Epithelial cell of prostate (primary cell): ENCODE data around the gene ACVR1.
"Not testable (repeated sequence)": the region's sequence is repeated elsewhere in the genome, so short reads cannot be mapped to it uniquely, and the experiment has no call there.

ENCODE experiments used
- DNase-seq: peaks from one replicate; pipeline ENCODE4 v3.0.0-alpha.2; 2011; ENCODE audit warnings: low read depth, low spot score
- H3K27ac ChIP-seq: fragments of 450-650 bp; 2 replicates; pipeline ENCODE4 v1.5.1; 2017; ENCODE audit warnings: mild to moderate bottlenecking

ACVR1 gene

GRCh38 chr2:157782057-157782845 lies 93.9 kb downstream of the ACVR1 start:
- no peak overlapping the region for H3K27ac ChIP-seq
- DNase-seq, result no peak

GRCh38 chr2:157780211-157780610 lies 95.9 kb downstream of the ACVR1 start:
- no peak for DNase-seq
- no peak overlapping the region for H3K27ac ChIP-seq

- DNase-seq, result no peak
- no peak overlapping the region for H3K27ac ChIP-seq
These were observed 96.3 kb downstream of the ACVR1 start for GRCh38 chr2:157779794-157780193.

GRCh38 chr2:157777427-157777826 lies 98.7 kb downstream of the ACVR1 start:
- DNase-seq, result no peak
- no peak overlapping the region for H3K27ac ChIP-seq

GRCh38 chr2:157771234-157771633 lies 104.9 kb downstream of the ACVR1 start:
- no peak overlapping the region for H3K27ac ChIP-seq
- DNase-seq, result no peak

- H3K27ac ChIP-seq, result no peak overlapping the region
- DNase-seq, result no peak
These were observed 106.3 kb downstream of the ACVR1 start for GRCh38 chr2:157769856-157770255.

- no peak for DNase-seq
These were observed 111.7 kb downstream of the ACVR1 start for GRCh38 chr2:157764386-157764785.

GRCh38 chr2:157761520-157761919 lies 114.6 kb downstream of the ACVR1 start:
- no peak overlapping the region for H3K27ac ChIP-seq
- no peak for DNase-seq

More at GRCh38 chr2:157764386-157764785, 111.7 kb downstream of the ACVR1 start:
- H3K27ac ChIP-seq, result no peak overlapping the region

GRCh38 chr2:157760949-157761348 lies 115.2 kb downstream of the ACVR1 start:
- no peak overlapping the region for H3K27ac ChIP-seq

GRCh38 chr2:157759855-157760254 lies 116.3 kb downstream of the ACVR1 start:
- H3K27ac ChIP-seq, result no peak overlapping the region
- DNase-seq, result no peak

More at GRCh38 chr2:157760949-157761348, 115.2 kb downstream of the ACVR1 start:
- DNase-seq, result no peak

GRCh38 chr2:157758586-157758985 lies 117.5 kb downstream of the ACVR1 start:
- H3K27ac ChIP-seq, result no peak overlapping the region
- DNase-seq, result peak; percentile 8

GRCh38 chr2:157757500-157757899 lies 118.6 kb downstream of the ACVR1 start:
- no peak for DNase-seq
- no peak overlapping the region for H3K27ac ChIP-seq

GRCh38 chr2:157756447-157756846 lies 119.7 kb downstream of the ACVR1 start:
- not testable (repeated sequence) for H3K27ac ChIP-seq, DNase-seq

- peak overlapping the region; percentile 23 for H3K27ac ChIP-seq
- DNase-seq, result peak; percentile 92
These were observed 124.6 kb downstream of the ACVR1 start for GRCh38 chr2:157751462-157752058.

- no peak overlapping the region for H3K27ac ChIP-seq
- no peak for DNase-seq
These were observed 126.4 kb downstream of the ACVR1 start for GRCh38 chr2:157749684-157750083.

GRCh38 chr2:157748371-157749142 lies 127.6 kb downstream of the ACVR1 start:
- DNase-seq, result no peak

GRCh38 chr2:157747695-157748370 lies 128.3 kb downstream of the ACVR1 start:
- H3K27ac ChIP-seq, result no peak overlapping the region
- DNase-seq, result peak; percentile 44

More at GRCh38 chr2:157748371-157749142, 127.6 kb downstream of the ACVR1 start:
- H3K27ac ChIP-seq, result no peak overlapping the region

GRCh38 chr2:157747280-157747679 lies 128.8 kb downstream of the ACVR1 start:
- H3K27ac ChIP-seq, result no peak overlapping the region
- no peak for DNase-seq

GRCh38 chr2:157746234-157746950 lies 129.7 kb downstream of the ACVR1 start:
- DNase-seq, result no peak
- no peak overlapping the region for H3K27ac ChIP-seq
